GM21737 (cell line): ENCODE data around the gene COP1.

Source experiments
- ATAC-seq: cut with Tn5 transposase; IDR thresholded peaks from one replicate; pipeline ENCODE4 v1.9.1; 2021; ENCODE audit warnings: mild to moderate bottlenecking, moderate library complexity; ENCODE audit not compliant: unreplicated experiment

Gene COP1

DNA sequence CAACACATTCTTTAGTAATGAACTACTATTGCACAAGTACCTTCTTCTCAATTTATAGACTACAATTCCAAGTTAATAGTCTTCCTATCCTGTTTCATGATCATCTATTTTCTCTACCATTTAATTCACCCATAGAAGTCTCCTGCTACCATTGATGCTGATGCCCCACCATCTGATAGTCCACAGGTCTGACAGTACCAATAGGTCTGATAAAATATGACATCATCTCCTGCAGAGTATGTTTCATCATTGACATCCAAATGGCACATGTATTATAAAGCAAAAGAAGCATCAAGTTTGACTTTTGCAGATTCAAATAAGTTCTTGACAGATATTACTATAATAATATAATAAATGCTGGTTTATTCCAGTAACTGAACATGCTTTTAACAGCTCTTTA, 5.5 kb downstream of the COP1 start:
- no peak for ATAC-seq

DNA sequence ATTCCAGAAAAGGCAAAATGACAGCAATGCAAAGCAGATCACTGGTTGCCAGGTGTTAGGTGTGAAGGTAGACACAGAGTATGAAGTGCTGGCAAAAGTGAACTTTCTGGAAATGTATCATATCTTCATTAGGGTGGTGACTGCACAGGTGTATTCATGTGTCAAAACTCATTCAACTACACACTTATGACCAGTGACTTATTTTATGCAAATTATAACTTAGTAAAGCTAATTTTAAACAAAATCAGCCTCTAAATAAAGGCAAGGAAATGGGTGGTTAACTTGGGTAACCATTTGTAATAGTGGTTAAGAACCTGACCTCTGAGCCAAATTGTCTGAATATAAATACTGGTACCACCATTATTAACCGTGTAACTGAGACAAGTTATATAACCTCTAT, 7.4 kb downstream of the COP1 start:
- no peak for ATAC-seq

DNA sequence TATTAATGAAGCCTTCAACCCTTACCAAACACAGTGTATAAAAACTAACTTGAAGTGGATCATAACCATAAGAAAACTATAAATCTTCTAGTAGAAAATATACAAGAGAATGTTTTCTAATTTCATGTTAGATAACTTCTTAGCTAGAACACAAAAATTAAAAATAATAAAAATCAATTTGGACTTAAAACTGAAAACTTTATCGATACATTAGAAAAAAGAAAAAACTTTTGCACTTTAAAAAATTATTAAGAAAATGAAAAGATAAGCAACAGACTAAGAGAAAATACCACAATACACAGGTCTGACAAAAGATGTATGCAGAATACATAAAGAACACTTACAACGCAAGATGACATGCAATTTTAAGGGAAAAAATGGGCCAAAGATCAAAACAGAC, 8.7 kb downstream of the COP1 start:
- no peak for ATAC-seq

DNA sequence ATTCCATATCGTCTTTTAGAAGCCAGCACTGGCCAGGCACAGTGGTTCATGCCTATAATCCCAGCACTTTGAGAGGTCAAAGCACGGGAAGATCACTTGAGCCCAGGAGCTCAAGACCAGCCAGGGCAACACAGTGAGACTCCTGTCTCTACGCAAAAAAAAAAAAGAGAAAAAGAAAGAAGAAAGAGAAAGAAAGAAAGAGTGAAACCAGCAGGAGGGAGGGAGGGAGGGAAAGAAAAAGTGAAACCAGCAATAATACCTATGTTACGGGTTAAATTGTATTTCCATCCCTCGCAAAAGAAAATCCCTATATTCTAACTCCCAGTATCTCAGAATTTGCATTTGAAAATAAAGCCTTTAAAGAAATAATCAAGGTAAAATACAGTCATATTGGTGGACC, 10.4 kb downstream of the COP1 start:
- no peak for ATAC-seq

- ATAC-seq: no peak
These were observed 11.5 kb downstream of the COP1 start for GRCh38 chr1:176195547-176195946.

DNA sequence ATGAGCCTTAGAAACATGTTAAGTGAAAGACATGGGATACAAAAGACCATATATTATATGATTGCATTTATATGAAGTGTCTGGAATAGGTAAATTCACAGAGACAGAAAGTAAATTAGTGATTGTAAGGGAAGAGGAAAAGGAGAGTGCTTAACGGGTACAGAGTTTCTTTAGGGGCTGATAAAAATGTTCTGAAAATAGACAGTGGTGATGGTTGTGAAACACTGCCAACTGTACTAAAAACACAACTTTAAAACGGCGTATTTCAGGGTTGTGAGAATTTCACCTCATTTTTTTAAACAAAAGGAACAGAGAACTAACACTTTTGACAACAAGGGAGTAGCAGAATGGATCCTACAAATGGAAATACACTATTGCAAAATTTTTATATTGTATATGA, 13.4 kb downstream of the COP1 start:
- no peak for ATAC-seq

GRCh38 chr1:176193023-176193422, 14.1 kb downstream of the COP1 start:
- ATAC-seq: peak; percentile 87

- no peak for ATAC-seq
These were observed 18.5 kb downstream of the COP1 start for GRCh38 chr1:176188604-176189003.

DNA sequence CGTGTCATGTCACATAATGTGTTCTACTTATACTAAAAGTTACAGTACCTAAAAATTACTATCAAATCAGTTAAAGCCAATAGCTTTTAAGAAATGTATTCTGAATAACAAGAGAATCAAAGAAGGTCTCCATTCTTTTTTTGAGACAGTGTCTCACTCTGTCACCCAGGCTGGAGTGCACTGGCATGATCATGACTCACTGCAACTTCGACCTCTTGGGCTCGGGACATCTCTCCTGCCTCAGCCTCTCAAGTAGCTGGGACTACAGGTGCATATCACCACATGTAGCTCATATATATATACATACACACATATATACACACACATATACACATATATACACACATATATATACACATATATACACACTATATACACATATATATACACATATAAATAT, 20.1 kb downstream of the COP1 start:
- no peak for ATAC-seq

- ATAC-seq: peak; percentile 57
These were observed 23.5 kb downstream of the COP1 start for GRCh38 chr1:176183618-176184017.

- ATAC-seq: no peak
These were observed 28.8 kb downstream of the COP1 start for GRCh38 chr1:176178316-176178715.

GRCh38 chr1:176177764-176178163, 29.3 kb downstream of the COP1 start:
- ATAC-seq: peak; percentile 88

- ATAC-seq: no peak
These were observed 33.0 kb downstream of the COP1 start for GRCh38 chr1:176174108-176174507.

DNA sequence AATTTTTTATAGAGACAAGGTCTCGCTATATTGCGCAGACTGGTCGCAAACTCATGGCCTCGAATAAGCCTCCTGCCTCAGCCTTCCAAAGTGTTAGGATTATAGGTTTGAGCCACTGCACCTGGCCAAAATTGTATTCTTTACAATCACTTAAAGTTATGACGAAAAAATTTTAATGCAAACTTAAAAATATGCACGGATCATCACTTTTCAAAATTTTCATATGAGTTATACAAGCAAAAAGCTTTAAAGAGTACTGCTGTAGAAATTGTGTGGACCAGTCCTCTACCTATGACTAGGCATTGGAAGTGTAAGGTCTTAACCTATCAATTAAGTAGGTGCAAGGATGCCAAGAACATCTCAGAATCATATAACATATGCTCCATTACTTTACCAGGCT, 34.9 kb downstream of the COP1 start:
- ATAC-seq: no peak

GRCh38 chr1:176167210-176167609, 39.9 kb downstream of the COP1 start:
- ATAC-seq: no peak

DNA sequence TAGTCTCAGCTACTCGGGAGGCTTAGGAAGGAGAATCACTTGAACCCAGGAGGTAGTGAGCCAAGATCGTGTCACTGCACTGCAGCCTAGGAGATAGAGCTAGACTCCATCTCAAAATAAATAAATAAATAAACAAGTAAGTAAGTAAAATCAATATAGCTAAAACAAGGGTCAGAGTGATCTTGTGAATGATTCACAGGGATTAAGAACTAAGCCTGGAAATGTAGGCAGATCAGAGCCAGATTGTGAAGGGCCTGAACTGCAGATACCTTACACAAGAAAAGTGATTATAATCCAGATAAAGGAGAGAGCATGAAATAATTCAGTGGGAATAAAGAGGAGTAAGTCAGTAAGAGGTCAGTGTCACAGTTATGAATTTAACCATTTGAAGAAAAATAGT, 41.5 kb downstream of the COP1 start:
- ATAC-seq: no peak

DNA sequence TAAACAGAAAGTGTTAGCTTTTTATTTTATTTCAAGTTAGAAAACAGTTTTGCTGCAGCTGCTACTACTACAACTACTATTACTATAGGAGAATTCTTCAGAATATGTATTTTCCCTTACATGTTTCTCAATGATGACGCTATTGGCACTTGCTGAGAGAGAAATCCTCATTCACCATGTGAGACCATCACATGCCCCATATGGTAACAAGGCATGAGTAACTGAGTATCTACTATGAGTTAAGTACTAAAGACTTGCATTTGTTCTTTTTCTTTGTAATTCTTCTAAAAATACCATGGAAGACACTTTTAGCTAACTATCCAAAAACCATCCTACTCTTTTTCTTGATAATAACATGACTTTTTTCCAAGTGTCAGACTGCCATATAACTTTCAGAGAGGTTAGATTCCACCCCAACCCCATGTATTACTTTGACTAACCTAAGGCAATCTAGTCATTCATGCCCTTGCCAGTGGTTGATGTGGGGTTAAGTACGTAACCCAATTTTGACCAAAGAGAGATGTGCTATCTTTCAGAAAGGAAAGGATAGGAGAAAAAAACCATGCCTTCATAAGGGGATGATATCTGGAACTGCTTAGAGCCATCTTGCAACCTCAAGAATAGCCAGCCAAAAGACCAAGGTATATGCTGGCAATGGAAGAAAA, 42.9 kb downstream of the COP1 start:
- no peak for ATAC-seq

GRCh38 chr1:176159993-176160392, 47.1 kb downstream of the COP1 start:
- ATAC-seq: no peak

DNA sequence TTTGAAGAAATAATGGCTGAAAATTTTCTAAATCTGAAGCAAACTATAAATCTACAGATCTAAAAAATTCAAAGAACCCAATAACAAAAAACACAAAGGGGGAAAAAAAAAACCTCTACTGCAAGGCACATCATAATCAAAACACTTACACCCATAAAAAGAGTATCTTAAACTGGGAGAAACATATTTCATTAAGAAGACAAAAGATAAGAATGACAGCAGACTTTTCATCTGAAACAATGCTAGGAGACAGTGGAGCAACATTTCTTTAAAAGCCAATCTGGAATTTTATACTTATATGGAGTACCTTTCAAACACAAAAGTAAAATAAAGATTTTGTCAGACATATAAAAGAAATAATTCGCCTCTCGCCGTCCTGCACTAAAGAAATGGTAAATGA, 49.1 kb downstream of the COP1 start:
- ATAC-seq: no peak

- ATAC-seq: no peak
These were observed 56.9 kb downstream of the COP1 start for GRCh38 chr1:176149939-176150807.

DNA sequence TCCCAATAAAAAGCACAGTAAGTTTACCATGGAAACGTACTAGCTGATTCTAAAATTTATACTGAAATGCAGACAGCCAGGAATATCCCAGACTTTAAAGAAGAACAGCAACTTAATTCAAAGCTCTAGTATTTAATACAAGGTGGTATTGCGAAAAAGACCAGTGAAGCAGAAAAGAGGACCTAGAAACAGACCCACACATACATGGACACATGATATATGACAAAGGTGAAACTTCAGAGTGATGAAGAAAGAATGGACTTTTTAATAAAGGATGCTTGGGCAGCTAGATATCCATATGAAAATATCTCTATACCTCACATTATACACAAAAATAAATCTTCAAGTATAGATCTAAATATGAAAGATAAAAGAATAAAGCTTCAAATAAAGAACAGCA, 62.6 kb downstream of the COP1 start:
- ATAC-seq: no peak

GRCh38 chr1:176142973-176143372, 64.1 kb downstream of the COP1 start:
- no peak for ATAC-seq
